Immature natural killer cell (primary cell): Measurements from ENCODE around the gene MCUB. TPM values are rescaled to one million over a fixed set of nuclear protein-coding genes. Genes with fewer than 3 reads are reported as not detected.
A peak's percentile ranks its signal among the peaks of the same experiment; 100 is the strongest.
"Not testable (repeated sequence)": the region's sequence is repeated elsewhere in the genome, so short reads cannot be mapped to it uniquely, and the experiment has no call there.

Experiments used
- DNase-seq, 3 donors: peaks; one replicate each; pipeline ENCODE4 v3.0.0; 2022; ENCODE audit warnings: mixed read lengths in 1 of 3
- H3K27ac Mint-ChIP-seq, 6 donors: one replicate each; pipeline ENCODE4 v1.8.0; 2020; ENCODE audit warnings: mixed read lengths in 6 of 6, mild to moderate bottlenecking in 5 of 6, inconsistent platforms in 4 of 6, moderate library complexity in 3 of 6
- H3K27me3 Mint-ChIP-seq, 3 donors: one replicate each; pipeline ENCODE4 v1.8.0; 2020 to 2021; ENCODE audit warnings: low read depth in 3 of 3, mild to moderate bottlenecking in 3 of 3, mixed read lengths in 3 of 3, moderate library complexity in 3 of 3, inconsistent platforms in 1 of 3
- H3K36me3 Mint-ChIP-seq, 3 donors: one replicate each; pipeline ENCODE4 v1.8.0; 2020; ENCODE audit warnings: mixed read lengths in 3 of 3, inconsistent platforms in 2 of 3, mild to moderate bottlenecking in 2 of 3
- H3K4me1 Mint-ChIP-seq, 2 donors: one replicate each; pipeline ENCODE4 v1.8.0; 2020; ENCODE audit warnings: inconsistent platforms in 2 of 2, mild to moderate bottlenecking in 2 of 2, mixed read lengths in 2 of 2, moderate library complexity in 1 of 2
- H3K4me3 Mint-ChIP-seq, 5 donors: one replicate each; pipeline ENCODE4 v1.8.0; 2020; ENCODE audit warnings: mild to moderate bottlenecking in 5 of 5, mixed read lengths in 5 of 5, inconsistent platforms in 3 of 5, moderate library complexity in 3 of 5
- H3K9me3 Mint-ChIP-seq, 6 donors: one replicate each; pipeline ENCODE4 v1.8.0; 2020; ENCODE audit warnings: mild to moderate bottlenecking in 6 of 6, mixed read lengths in 6 of 6, inconsistent platforms in 4 of 6, moderate library complexity in 3 of 6
- polyA plus RNA-seq, 3 donors: library from polyadenylated mRNA; unstranded; fragments of 300-500 nt; fragmentation: Illumina TruSeq; gene quantifications; one replicate each; pipeline ENCODE4 v1.2.3, GENCODE V29; 2021

MCUB gene, protein sequence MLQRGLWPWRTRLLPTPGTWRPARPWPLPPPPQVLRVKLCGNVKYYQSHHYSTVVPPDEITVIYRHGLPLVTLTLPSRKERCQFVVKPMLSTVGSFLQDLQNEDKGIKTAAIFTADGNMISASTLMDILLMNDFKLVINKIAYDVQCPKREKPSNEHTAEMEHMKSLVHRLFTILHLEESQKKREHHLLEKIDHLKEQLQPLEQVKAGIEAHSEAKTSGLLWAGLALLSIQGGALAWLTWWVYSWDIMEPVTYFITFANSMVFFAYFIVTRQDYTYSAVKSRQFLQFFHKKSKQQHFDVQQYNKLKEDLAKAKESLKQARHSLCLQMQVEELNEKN
- 10 to 100 TPM; 50.9 to 94.2 (median 93.7) TPM for polyA plus RNA-seq

DNA sequence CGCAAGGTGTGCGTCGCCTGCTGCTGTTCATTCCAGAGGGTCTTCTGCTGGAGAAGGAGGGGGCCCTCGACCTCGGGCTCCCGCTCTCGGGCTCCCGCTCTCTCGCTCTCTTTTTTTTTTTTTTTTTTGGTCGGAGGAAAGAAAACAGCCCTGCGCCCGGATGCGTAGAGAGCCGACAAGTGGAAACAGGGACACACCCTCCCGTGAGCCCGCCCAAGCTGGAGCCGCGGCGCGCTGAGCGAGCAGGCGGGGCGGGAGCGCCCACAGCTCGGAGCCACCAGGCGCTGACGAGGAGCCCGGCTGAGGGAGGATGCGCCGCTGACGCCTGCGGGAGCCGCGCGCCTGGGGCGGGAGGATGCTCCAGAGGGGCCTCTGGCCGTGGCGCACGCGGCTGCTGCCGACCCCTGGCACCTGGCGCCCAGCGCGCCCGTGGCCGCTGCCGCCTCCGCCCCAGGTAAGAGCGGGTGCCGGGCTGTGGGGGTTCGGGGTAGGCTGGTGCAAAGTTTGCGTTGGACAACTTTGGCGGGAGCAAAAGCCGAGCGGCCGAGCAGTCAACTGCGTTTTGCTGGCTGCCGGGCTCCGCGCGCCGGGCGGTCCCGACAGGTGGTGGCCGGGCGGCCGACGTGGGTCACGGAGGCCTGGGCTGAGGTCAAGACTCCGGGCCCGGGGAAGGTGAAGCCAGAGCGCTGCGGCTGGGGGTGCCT lies at the start of gene MCUB:
Gene MCUB (plus strand): TSS at position 264 of the 704 bp plus-strand sequence. CDS start 92 bp downstream, at position 356.
- peak within 1 kb of the TSS; percentile 88 to 96 (median 89) for H3K4me3 Mint-ChIP-seq
- H3K36me3 Mint-ChIP-seq = peaks cover 0 to 9% (median 4%) of the 10 kb centered on the region in 3 donors
- H3K27me3 Mint-ChIP-seq = peaks cover 6 to 20% (median 14%) of the 10 kb centered on the region in 3 donors
- DNase-seq = peak; percentile 81 to 86 (median 84)
- H3K9me3 Mint-ChIP-seq = peaks cover 0 to 2% (median 0%) of the 10 kb centered on the region in 6 donors
- H3K27ac Mint-ChIP-seq = peak within 1 kb of the TSS; percentile 83 to 94 (median 90)
- H3K4me1 Mint-ChIP-seq = peaks cover 34 to 52% of the 10 kb centered on the region in 2 donors

DNA sequence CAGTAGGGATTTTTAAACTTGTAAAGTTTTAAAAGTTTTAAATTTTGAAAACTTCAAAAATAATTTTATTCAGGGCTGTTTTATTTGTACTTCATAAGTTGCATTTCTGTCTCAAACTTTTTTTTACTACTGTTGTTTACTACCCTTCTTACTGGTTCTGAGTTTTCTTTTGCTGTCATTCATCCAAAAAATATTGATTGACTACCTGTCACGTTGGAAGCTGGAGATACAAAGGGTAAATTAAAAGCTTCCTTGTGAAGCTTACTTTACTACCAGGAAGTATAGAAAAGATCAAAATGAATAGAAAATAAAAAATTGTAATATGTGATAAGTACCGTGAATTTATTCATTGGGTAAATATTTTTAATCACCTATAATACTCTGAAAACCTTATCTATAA lies 49.4 kb upstream of the MCUB start:
- Mint-ChIP-seq H3K27me3 (peaks cover 0 to 2% (median 1%) of the 10 kb centered on the region in 3 donors), H3K36me3 (peaks cover 17 to 37% (median 19%) of the 10 kb centered on the region in 3 donors), H3K4me3 (no peak overlapping the region), H3K9me3 (no peaks in the 10 kb centered on the region), H3K4me1 (no peaks in the 10 kb centered on the region), H3K27ac (no peak overlapping the region)
- DNase-seq = no peak

DNA sequence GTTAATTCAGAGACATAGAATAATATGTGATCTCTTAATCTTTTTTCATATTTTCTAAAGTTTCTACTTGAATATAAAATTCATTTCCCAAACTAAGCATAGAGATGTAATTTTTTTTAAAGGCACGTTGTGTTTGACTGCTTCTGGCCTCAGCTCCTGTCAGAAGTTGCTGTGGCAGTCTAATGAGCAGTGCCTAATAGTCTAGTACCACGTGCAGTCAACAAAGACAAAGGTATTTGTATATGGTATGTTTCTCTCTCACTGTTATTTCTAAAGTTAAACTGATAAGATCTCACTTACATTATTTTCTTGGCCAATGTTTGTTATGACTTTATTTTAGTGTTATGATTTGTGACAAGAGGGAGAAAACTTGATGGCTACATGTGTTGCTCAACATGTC lies 48.6 kb upstream of the MCUB start:
- no peaks in the 10 kb centered on the region for H3K4me1 Mint-ChIP-seq
- peaks cover 17 to 34% (median 19%) of the 10 kb centered on the region in 3 donors for H3K36me3 Mint-ChIP-seq
- DNase-seq = no peak
- H3K27me3 Mint-ChIP-seq = peaks cover 0 to 2% (median 1%) of the 10 kb centered on the region in 3 donors
- no peaks in the 10 kb centered on the region for H3K9me3 Mint-ChIP-seq
- H3K4me3 Mint-ChIP-seq = no peak overlapping the region
- peak overlapping the region in 2 of 6 donors; percentile 8 to 47 for H3K27ac Mint-ChIP-seq

DNA sequence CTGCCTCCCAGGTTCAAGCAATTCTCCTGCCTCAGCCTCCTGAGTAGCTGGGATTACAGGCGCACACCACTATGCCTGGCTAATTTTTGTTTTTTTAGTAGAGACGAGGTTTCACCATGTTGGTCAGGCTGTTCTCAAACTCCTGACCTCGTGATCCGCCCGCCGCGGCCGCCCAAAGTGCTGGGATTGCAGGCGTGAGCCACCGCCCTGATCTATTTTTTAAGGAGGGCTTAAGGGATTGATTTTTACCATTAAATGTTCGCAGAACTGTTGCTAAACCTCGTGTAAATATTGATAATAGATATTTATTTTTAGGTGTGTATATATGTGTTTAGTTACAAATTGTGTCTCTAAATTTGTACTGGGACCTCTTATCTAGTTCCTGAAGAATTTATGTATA lies 46.7 kb upstream of the MCUB start:
- H3K36me3 Mint-ChIP-seq = peaks cover 17 to 41% (median 28%) of the 10 kb centered on the region in 3 donors
- H3K4me3 Mint-ChIP-seq, H3K27me3 Mint-ChIP-seq, H3K27ac Mint-ChIP-seq, DNase-seq, H3K4me1 Mint-ChIP-seq, H3K9me3 Mint-ChIP-seq: not testable (repeated sequence)

DNA sequence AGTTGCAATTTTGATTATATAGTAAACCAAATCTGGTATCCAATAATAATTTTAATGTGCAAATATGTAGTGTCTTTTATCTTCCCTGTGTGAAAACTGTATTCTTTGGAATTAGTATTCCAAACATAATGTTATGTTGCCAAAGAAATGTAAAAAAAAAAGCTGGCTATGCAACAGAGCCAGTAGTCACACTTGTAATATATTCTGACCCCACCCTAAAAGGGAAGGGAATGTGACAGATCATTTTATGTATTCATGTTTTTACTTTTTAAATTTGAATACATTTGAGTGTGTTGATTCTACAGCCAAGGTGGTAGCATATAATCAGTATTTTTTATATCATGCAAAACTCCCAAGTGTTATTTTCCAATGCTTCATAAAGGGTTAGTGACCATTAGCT lies 27.9 kb upstream of the MCUB start:
- Mint-ChIP-seq H3K36me3 (peaks cover 28 to 54% (median 37%) of the 10 kb centered on the region in 3 donors), H3K9me3 (no peaks in the 10 kb centered on the region), H3K4me1 (no peaks in the 10 kb centered on the region), H3K27me3 (no peaks in the 10 kb centered on the region), H3K4me3 (no peak overlapping the region), H3K27ac (no peak overlapping the region)
- no peak for DNase-seq

DNA sequence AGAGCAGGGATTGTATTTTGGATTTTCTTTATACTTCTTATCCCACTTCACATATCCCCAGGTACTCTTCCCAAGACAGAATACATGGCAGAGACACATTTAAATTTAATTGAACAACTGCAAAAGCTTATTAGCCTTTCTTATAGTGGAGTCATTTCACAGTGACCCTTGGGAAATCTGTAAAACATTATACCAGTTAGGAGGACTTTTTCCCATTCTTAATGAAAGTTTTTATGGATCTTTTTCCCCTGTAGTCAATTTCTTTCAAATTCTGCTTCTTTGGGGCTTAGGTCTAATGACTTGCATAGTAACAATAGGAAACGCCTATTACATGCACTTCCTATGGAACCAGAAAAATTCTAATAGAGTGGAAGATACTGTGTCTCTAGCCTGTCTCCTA lies 14.6 kb upstream of the MCUB start:
- Mint-ChIP-seq H3K36me3 (peaks cover 4 to 11% (median 7%) of the 10 kb centered on the region in 3 donors), H3K9me3 (no peaks in the 10 kb centered on the region), H3K27me3 (no peaks in the 10 kb centered on the region), H3K27ac (no peak overlapping the region), H3K4me3 (no peak overlapping the region), H3K4me1 (peaks cover 0 to 1% of the 10 kb centered on the region in 2 donors)
- DNase-seq = no peak

DNA sequence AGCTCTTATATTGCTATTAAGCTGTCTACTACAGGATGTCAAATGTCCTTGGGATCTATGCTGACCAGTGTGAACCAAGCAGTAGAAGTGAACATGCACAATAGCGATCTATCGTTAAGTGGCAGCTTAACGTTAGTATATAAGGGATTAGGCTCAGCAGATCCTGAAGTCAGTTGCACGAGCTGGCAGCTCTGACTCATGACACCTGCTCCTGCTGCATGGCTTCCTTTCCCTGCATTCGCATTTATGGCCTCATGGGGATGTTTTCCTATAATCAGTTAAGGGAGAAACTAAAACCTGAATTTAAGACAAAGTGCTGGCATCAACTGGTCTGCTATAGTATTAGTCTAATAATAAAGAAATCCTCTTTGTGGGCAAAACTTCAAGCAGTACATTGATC lies 12.7 kb upstream of the MCUB start:
- Mint-ChIP-seq H3K9me3 (no peaks in the 10 kb centered on the region), H3K36me3 (peaks cover 0 to 12% (median 5%) of the 10 kb centered on the region in 3 donors), H3K27ac (peak overlapping the region in 1 of 6 donors; percentile 58), H3K27me3 (no peaks in the 10 kb centered on the region), H3K4me1 (peaks cover 0 to 1% of the 10 kb centered on the region in 2 donors), H3K4me3 (no peak overlapping the region)
- DNase-seq = no peak

DNA sequence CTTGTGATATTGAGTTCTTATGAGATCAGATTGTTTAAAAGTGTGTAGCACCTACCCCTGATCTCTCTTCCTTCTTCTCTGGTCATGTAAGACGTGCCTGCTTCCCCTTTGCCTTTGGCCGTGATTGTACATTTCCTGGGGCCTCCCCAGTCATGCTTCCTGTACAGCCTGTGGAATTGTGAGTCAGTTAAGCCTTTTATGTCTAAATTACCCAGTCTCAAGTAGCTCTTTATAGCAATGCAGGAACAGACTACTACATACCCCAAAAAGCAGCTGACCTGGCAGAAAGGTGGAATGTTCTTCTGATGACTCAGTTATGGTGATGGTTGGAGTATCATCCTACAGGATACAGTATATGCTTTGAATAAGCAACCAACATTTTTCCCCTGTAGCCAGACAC lies 11.4 kb upstream of the MCUB start:
- Mint-ChIP-seq H3K27me3 (no peaks in the 10 kb centered on the region), H3K27ac (peak overlapping the region in 1 of 6 donors; percentile 41), H3K4me1 (peaks cover 0 to 1% of the 10 kb centered on the region in 2 donors), H3K36me3 (peaks cover 6 to 10% (median 9%) of the 10 kb centered on the region in 3 donors), H3K9me3 (no peaks in the 10 kb centered on the region), H3K4me3 (no peak overlapping the region)
- no peak for DNase-seq

DNA sequence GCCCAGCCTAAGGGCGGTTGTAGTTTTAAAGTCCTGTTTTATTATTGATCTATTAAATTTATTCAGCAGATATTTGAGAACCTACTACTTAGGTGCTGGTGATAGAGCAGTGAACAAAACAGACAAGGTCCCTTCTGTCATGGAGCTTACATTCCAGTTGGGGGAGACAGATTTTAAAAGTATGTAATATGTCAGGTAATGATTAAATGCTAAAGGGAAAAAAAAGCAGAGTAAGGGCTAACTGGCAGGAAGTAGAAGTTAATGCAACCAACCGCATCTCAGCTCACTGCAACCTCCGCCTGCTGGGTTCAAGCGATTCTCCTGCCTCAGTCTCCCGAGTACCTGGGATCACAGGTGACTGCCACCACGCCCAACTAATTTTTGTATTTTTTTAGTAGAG lies 7.8 kb upstream of the MCUB start:
- H3K4me3 Mint-ChIP-seq = no peak overlapping the region
- H3K27me3 Mint-ChIP-seq = peaks cover 0 to 2% (median 0%) of the 10 kb centered on the region in 3 donors
- no peak for DNase-seq
- H3K36me3 Mint-ChIP-seq = peaks cover 11 to 17% (median 13%) of the 10 kb centered on the region in 3 donors
- peaks cover 0 to 1% of the 10 kb centered on the region in 2 donors for H3K4me1 Mint-ChIP-seq
- no peak overlapping the region for H3K27ac Mint-ChIP-seq
- H3K9me3 Mint-ChIP-seq = peaks cover 0 to 2% (median 0%) of the 10 kb centered on the region in 6 donors

DNA sequence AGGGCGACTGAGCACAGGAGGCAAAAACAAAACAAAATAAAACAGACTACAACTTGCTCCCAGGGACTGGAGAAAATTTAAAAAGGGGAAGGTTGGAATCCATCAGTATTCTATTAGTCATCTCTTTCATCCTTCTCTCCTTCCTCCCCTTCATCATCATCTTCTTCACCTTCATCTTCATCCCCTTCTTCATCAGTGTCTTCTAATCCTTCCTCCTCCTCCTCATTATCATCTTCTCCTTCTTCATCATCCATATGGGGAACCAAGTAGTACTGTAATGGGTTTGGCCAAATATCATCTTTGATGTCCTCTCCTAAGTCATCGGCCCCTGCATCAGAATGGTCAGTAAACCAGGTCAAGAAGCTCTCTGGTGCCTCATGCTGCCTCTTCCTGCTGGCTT lies 6.9 kb upstream of the MCUB start:
- H3K4me3 Mint-ChIP-seq = no peak overlapping the region
- H3K27me3 Mint-ChIP-seq = peaks cover 0 to 2% (median under 1%) of the 10 kb centered on the region in 3 donors
- no peaks in the 10 kb centered on the region for H3K4me1 Mint-ChIP-seq
- peaks cover 11 to 17% (median 13%) of the 10 kb centered on the region in 3 donors for H3K36me3 Mint-ChIP-seq
- no peak for DNase-seq
- H3K27ac Mint-ChIP-seq = no peak overlapping the region
- H3K9me3 Mint-ChIP-seq = peaks cover 0 to 2% (median 0%) of the 10 kb centered on the region in 6 donors

DNA sequence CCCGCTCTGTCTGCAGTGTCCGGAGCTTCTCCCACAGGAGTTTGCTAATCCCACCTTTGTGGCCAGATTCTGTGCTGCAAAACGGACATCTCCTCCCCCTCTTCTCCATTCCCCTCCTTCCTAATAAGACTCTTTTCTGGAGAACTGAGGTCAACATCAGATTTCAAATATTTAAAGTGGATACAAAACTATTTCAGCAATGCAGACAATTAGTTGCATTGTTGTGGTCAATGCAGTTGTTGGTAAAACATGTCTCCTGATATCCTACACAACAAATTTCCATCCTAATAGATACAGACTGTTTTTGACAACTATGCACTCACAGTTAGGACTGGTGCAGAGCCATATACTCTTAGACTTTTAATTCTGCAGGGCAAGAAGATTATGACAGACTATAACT lies 5.1 kb upstream of the MCUB start:
- no peak for DNase-seq
- no peak overlapping the region for H3K4me3 Mint-ChIP-seq
- no peak overlapping the region for H3K27ac Mint-ChIP-seq
- peaks cover 3 to 12% of the 10 kb centered on the region in 2 donors for H3K4me1 Mint-ChIP-seq
- peaks cover 11 to 17% (median 13%) of the 10 kb centered on the region in 3 donors for H3K36me3 Mint-ChIP-seq
- H3K27me3 Mint-ChIP-seq = peaks cover 2 to 7% (median 6%) of the 10 kb centered on the region in 3 donors
- peaks cover 0 to 2% (median 0%) of the 10 kb centered on the region in 6 donors for H3K9me3 Mint-ChIP-seq

DNA sequence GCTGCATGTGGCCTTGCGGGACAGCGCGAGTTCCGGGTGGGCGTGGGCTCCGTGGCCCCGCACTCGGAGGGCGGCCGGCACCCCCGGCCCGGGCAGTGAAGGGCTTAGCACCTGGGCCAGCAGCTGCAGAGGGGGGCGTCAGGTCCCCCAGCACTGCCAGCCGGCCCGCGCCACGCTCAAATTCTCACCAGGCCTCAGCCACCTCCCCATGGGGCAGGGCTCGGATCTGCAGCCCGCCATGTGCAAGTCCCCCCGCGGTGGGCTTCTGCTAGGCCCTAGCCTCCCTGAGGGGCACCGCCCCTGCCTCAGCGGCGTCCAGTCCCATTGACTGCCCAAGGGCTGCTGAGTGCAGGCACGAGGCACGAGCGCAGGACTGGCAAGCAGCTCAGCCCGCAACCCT lies 2.6 kb upstream of the MCUB start:
- H3K9me3 Mint-ChIP-seq = peaks cover 0 to 2% (median 0%) of the 10 kb centered on the region in 6 donors
- H3K36me3 Mint-ChIP-seq = peaks cover 9 to 17% (median 11%) of the 10 kb centered on the region in 3 donors
- no peak for DNase-seq
- no peak overlapping the region for H3K27ac Mint-ChIP-seq
- peaks cover 21 to 31% of the 10 kb centered on the region in 2 donors for H3K4me1 Mint-ChIP-seq
- H3K4me3 Mint-ChIP-seq = no peak overlapping the region
- peaks cover 6 to 20% (median 14%) of the 10 kb centered on the region in 3 donors for H3K27me3 Mint-ChIP-seq

DNA sequence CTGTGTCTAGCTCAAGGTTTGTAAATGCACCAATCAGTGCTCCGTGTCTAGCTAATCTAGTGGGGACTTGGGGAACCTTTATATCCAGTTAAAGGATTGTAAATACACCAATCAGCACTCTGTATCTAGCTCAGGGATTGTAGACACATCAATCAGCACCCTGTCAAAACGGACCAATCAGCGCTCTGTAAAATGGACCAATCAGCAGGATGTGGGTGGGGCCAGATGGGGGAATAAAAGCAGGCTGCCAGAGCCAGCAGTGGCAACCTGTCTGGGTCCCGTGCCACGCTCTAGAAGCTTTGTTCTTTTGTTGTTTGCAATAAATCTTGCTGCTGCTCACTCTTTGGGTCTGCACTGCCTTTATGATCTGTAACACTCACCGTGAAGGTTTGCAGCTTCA lies 2.0 kb upstream of the MCUB start:
- not testable (repeated sequence) for DNase-seq

DNA sequence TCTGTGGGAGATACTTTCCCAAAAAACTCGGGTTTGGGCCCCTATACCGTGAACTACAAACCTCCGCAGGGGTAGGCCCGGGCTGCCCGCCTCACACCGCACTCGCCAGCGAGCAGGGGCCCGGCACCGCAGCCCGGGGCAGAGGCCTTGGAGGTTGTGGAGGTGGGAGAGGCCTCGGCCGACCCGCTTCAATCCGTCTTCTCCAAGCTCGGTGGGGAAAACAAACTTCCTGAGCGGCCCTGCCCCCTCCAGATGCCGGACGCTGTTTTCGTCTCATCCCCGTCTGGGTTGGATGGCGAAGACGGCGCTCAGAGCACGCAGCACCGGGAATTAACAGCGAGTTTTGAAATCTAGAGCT lies 442 bp upstream of the MCUB start:
- peaks cover 33 to 49% of the 10 kb centered on the region in 2 donors for H3K4me1 Mint-ChIP-seq
- DNase-seq = no peak
- H3K27ac Mint-ChIP-seq = peak overlapping the region; percentile 66 to 86 (median 80)

More for the DNA sequence above, 2.0 kb upstream of the MCUB start:
- Mint-ChIP-seq H3K27ac (peak overlapping the region in 2 of 6 donors; percentile 46 to 70), H3K4me3 (peak overlapping the region in 4 of 5 donors; percentile 9 to 58 (median 40)), H3K36me3 (peaks cover 7 to 12% (median 9%) of the 10 kb centered on the region in 3 donors), H3K27me3 (peaks cover 6 to 20% (median 14%) of the 10 kb centered on the region in 3 donors), H3K4me1 (peaks cover 27 to 38% of the 10 kb centered on the region in 2 donors)
- H3K9me3 Mint-ChIP-seq = not testable (repeated sequence)

More for the DNA sequence above, 442 bp upstream of the MCUB start:
- H3K36me3 Mint-ChIP-seq = peaks cover 0 to 7% (median 4%) of the 10 kb centered on the region in 3 donors
- H3K27me3 Mint-ChIP-seq = peaks cover 6 to 20% (median 14%) of the 10 kb centered on the region in 3 donors
- H3K9me3 Mint-ChIP-seq = peaks cover 0 to 2% (median 0%) of the 10 kb centered on the region in 6 donors
- H3K4me3 Mint-ChIP-seq = peak overlapping the region; percentile 83 to 96 (median 88)
